Activated naive CD8-positive, alpha-beta T cell treated with anti-CD3 and anti-CD28 coated beads for 36 hours (primary cell): Measurements from ENCODE around the gene TMEM108. TPM values are rescaled to one million over a fixed set of nuclear protein-coding genes. Genes with fewer than 3 reads are reported as not detected.

Experiments
- DNase-seq: peaks from one replicate; pipeline ENCODE4 v3.0.0; 2021
- H3K27ac Mint-ChIP-seq: one replicate; pipeline ENCODE4 v1.8.0; 2022; ENCODE audit warnings: mild to moderate bottlenecking, moderate library complexity, mixed read lengths
- H3K27me3 Mint-ChIP-seq: one replicate; pipeline ENCODE4 v1.8.0; 2022; ENCODE audit warnings: mild to moderate bottlenecking, mixed read lengths
- H3K36me3 Mint-ChIP-seq: one replicate; pipeline ENCODE4 v1.8.0; 2021; ENCODE audit warnings: mild to moderate bottlenecking, mixed read lengths
- H3K4me1 Mint-ChIP-seq: one replicate; pipeline ENCODE4 v1.8.0; 2021; ENCODE audit warnings: mixed read lengths
- H3K4me3 Mint-ChIP-seq: one replicate; pipeline ENCODE4 v1.8.0; 2022; ENCODE audit warnings: mild to moderate bottlenecking, moderate library complexity, mixed read lengths
- H3K9me3 Mint-ChIP-seq: one replicate; pipeline ENCODE4 v1.8.0; 2022; ENCODE audit warnings: mixed read lengths
- total RNA-seq, 2 experiments: library from RNA; stranded (reverse); gene quantifications; one replicate each; pipeline ENCODE4 v1.2.3, GENCODE V29; 2021

Gene TMEM108
- total RNA-seq, 2 experiments from 2014 or later: not detected

DNA sequence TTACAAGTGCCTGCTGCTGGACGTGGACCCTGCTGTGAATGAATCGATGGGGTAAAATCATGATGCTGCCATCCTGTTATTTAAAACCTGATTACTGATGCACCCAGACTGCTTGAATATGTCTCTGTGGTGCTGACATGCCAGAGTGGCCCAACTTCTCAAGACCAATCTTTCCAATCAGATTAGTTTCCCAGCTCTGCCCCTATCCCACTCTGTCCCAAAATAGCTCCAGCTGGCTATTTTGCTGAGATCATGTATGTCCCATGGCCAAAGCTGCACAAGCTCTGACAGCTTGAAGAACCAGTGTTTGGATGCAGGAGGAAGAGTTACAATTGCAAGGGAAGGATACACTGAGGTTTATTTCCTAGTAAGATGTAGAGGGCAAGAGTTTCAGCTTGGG lies 153.6 kb downstream of the TMEM108 start:
- no peak for DNase-seq
- Mint-ChIP-seq H3K9me3 (no peaks in the 10 kb centered on the region), H3K36me3 (no peaks in the 10 kb centered on the region)

GRCh38 chr3:133192363-133192945 lies 154.3 kb downstream of the TMEM108 start:
- no peak overlapping the region for H3K27ac Mint-ChIP-seq
- no peaks in the 10 kb centered on the region for H3K4me1 Mint-ChIP-seq
- H3K27me3 Mint-ChIP-seq: peaks cover 13% of the 10 kb centered on the region
- H3K4me3 Mint-ChIP-seq: no peak overlapping the region
- no peak for DNase-seq
- H3K36me3 Mint-ChIP-seq: no peaks in the 10 kb centered on the region
- H3K9me3 Mint-ChIP-seq: no peaks in the 10 kb centered on the region

More for the DNA sequence above, 153.6 kb downstream of the TMEM108 start:
- H3K4me1 Mint-ChIP-seq: no peaks in the 10 kb centered on the region
- peaks cover 13% of the 10 kb centered on the region for H3K27me3 Mint-ChIP-seq
- H3K27ac Mint-ChIP-seq: no peak overlapping the region
- H3K4me3 Mint-ChIP-seq: no peak overlapping the region

GRCh38 chr3:133192967-133193366 lies 154.8 kb downstream of the TMEM108 start:
- no peak overlapping the region for H3K27ac Mint-ChIP-seq
- no peak overlapping the region for H3K4me3 Mint-ChIP-seq
- H3K9me3 Mint-ChIP-seq: no peaks in the 10 kb centered on the region
- no peaks in the 10 kb centered on the region for H3K36me3 Mint-ChIP-seq
- H3K27me3 Mint-ChIP-seq: peaks cover 17% of the 10 kb centered on the region
- DNase-seq: no peak
- no peaks in the 10 kb centered on the region for H3K4me1 Mint-ChIP-seq

- Mint-ChIP-seq H3K27ac (no peak overlapping the region), H3K36me3 (no peaks in the 10 kb centered on the region), H3K4me3 (no peak overlapping the region), H3K4me1 (no peaks in the 10 kb centered on the region), H3K9me3 (peaks cover 5% of the 10 kb centered on the region), H3K27me3 (peaks cover 8% of the 10 kb centered on the region)
- no peak for DNase-seq
Observed at GRCh38 chr3:133196527-133196926, 158.3 kb downstream of the TMEM108 start.

GRCh38 chr3:133197619-133198018 lies 159.4 kb downstream of the TMEM108 start:
- Mint-ChIP-seq H3K27ac (no peak overlapping the region), H3K4me1 (no peaks in the 10 kb centered on the region), H3K27me3 (peaks cover 8% of the 10 kb centered on the region), H3K36me3 (no peaks in the 10 kb centered on the region), H3K9me3 (peaks cover 8% of the 10 kb centered on the region), H3K4me3 (no peak overlapping the region)
- DNase-seq: no peak

DNA sequence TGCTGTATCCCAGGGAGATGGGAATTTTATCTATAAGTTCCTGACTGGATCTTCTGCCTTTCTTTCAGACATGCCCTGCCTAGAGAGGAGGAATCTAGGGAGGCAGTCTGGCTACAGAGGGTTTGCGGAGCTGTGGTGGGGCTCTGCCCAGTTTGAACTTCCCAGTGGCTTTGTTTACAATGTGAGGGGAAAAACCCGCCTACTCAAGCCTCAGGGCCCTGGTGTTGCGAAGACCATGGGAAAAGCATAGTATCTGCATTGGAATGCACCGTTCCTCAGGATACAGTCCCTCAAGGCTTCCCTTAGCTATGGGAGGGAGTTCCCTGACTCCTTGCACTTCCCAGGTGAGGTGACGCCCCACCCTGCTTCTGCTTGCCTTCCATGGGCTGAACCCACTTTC lies 168.7 kb downstream of the TMEM108 start:
- Mint-ChIP-seq H3K36me3 (no peaks in the 10 kb centered on the region), H3K4me1 (peaks cover 20% of the 10 kb centered on the region), H3K4me3 (no peak overlapping the region), H3K27ac (no peak overlapping the region), H3K9me3 (peaks cover 11% of the 10 kb centered on the region), H3K27me3 (peaks cover 27% of the 10 kb centered on the region)
- DNase-seq: no peak

GRCh38 chr3:133208184-133208583 lies 170.0 kb downstream of the TMEM108 start:
- Mint-ChIP-seq H3K27ac (no peak overlapping the region), H3K4me3 (no peak overlapping the region), H3K4me1 (peaks cover 20% of the 10 kb centered on the region), H3K36me3 (no peaks in the 10 kb centered on the region), H3K9me3 (peaks cover 6% of the 10 kb centered on the region), H3K27me3 (peaks cover 27% of the 10 kb centered on the region)
- DNase-seq: no peak

GRCh38 chr3:133209871-133210550 lies 171.8 kb downstream of the TMEM108 start:
- Mint-ChIP-seq H3K4me3 (no peak overlapping the region), H3K9me3 (no peaks in the 10 kb centered on the region), H3K36me3 (no peaks in the 10 kb centered on the region), H3K27ac (peak overlapping the region; percentile 56), H3K27me3 (peaks cover 21% of the 10 kb centered on the region), H3K4me1 (peaks cover 20% of the 10 kb centered on the region)
- DNase-seq: no peak

- H3K36me3 Mint-ChIP-seq: no peaks in the 10 kb centered on the region
- H3K27ac Mint-ChIP-seq: no peak overlapping the region
- no peak overlapping the region for H3K4me3 Mint-ChIP-seq
- no peak for DNase-seq
- peaks cover 18% of the 10 kb centered on the region for H3K27me3 Mint-ChIP-seq
- no peaks in the 10 kb centered on the region for H3K9me3 Mint-ChIP-seq
- H3K4me1 Mint-ChIP-seq: peaks cover 20% of the 10 kb centered on the region
Observed at GRCh38 chr3:133210656-133211055, 172.5 kb downstream of the TMEM108 start.

DNA sequence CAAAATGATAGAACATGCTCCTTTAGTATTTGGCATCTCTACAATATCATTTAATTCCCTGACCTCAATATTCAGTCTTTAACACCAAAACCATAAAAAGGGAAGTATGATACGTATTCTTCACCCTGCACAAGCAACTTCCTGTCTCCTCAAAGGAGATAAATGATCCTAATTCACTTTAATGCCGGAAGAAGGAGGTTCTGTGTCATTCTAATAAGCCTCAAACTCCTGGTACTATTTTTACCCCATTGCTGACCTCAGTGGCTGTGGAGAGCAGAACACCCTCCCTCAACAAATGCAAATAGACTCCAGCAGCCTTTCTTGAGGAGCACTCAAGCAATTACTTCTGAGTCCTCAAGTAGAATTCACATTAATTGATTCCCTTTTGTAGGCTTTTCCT lies 173.3 kb downstream of the TMEM108 start:
- peaks cover 16% of the 10 kb centered on the region for H3K27me3 Mint-ChIP-seq
- H3K4me1 Mint-ChIP-seq: peaks cover 20% of the 10 kb centered on the region
- DNase-seq: no peak
- H3K4me3 Mint-ChIP-seq: no peak overlapping the region
- no peaks in the 10 kb centered on the region for H3K36me3 Mint-ChIP-seq
- H3K27ac Mint-ChIP-seq: no peak overlapping the region
- H3K9me3 Mint-ChIP-seq: no peaks in the 10 kb centered on the region

GRCh38 chr3:133211856-133212255 lies 173.7 kb downstream of the TMEM108 start:
- H3K4me3 Mint-ChIP-seq: no peak overlapping the region
- DNase-seq: no peak
- H3K36me3 Mint-ChIP-seq: no peaks in the 10 kb centered on the region
- H3K4me1 Mint-ChIP-seq: peaks cover 20% of the 10 kb centered on the region
- H3K9me3 Mint-ChIP-seq: no peaks in the 10 kb centered on the region
- H3K27me3 Mint-ChIP-seq: peaks cover 12% of the 10 kb centered on the region
- H3K27ac Mint-ChIP-seq: no peak overlapping the region

GRCh38 chr3:133213937-133214336 lies 175.7 kb downstream of the TMEM108 start:
- H3K36me3 Mint-ChIP-seq: no peaks in the 10 kb centered on the region
- DNase-seq: no peak
- peaks cover under 1% of the 10 kb centered on the region for H3K27me3 Mint-ChIP-seq
- no peak overlapping the region for H3K27ac Mint-ChIP-seq
- no peak overlapping the region for H3K4me3 Mint-ChIP-seq
- peaks cover 20% of the 10 kb centered on the region for H3K4me1 Mint-ChIP-seq
- H3K9me3 Mint-ChIP-seq: peaks cover 5% of the 10 kb centered on the region

DNA sequence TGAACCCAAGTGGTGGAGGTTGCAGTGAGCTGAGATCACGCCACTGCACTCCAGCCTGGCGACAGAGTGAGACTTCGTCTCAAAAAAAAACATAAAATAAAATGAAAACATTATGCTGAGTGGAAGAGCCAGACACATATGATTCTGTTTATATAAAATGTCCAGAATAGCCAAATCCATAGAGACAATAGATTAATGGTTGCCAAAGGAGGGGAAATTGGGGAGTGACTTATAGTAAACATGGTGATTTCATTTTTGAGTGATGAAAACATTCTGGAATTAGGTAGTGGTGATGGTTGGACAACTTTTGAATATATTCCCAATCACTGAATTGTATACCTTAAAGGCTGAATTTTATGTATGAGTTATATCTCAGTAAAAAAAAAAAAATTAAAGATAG lies 189.6 kb downstream of the TMEM108 start:
- Mint-ChIP-seq H3K36me3 (peaks cover 2% of the 10 kb centered on the region), H3K27ac (no peak overlapping the region), H3K9me3 (peaks cover 9% of the 10 kb centered on the region), H3K4me3 (no peak overlapping the region), H3K27me3 (peaks cover 13% of the 10 kb centered on the region), H3K4me1 (no peaks in the 10 kb centered on the region)
- DNase-seq: no peak

GRCh38 chr3:133230195-133230594 lies 192.0 kb downstream of the TMEM108 start:
- Mint-ChIP-seq H3K27ac (no peak overlapping the region), H3K4me1 (no peaks in the 10 kb centered on the region), H3K4me3 (no peak overlapping the region), H3K9me3 (peaks cover 3% of the 10 kb centered on the region), H3K36me3 (no peaks in the 10 kb centered on the region), H3K27me3 (peaks cover 10% of the 10 kb centered on the region)
- no peak for DNase-seq

GRCh38 chr3:133236901-133237300 lies 198.7 kb downstream of the TMEM108 start:
- Mint-ChIP-seq H3K4me1 (no peaks in the 10 kb centered on the region), H3K27ac (no peak overlapping the region), H3K9me3 (no peaks in the 10 kb centered on the region), H3K36me3 (no peaks in the 10 kb centered on the region), H3K4me3 (no peak overlapping the region), H3K27me3 (peaks cover 12% of the 10 kb centered on the region)
- no peak for DNase-seq

- DNase-seq: no peak
- no peaks in the 10 kb centered on the region for H3K36me3 Mint-ChIP-seq
Observed at GRCh38 chr3:133237380-133237779, 199.2 kb downstream of the TMEM108 start.

More at GRCh38 chr3:133237380-133237779, 199.2 kb downstream of the TMEM108 start:
- Mint-ChIP-seq H3K27ac (no peak overlapping the region), H3K27me3 (peaks cover 12% of the 10 kb centered on the region), H3K4me1 (no peaks in the 10 kb centered on the region), H3K9me3 (no peaks in the 10 kb centered on the region), H3K4me3 (no peak overlapping the region)
